NK-92 treated with Interleukin-12 subunit alpha and Interleukin-12 subunit beta, amount 100 ng/mL, for 24 hours (cell line): ENCODE results near the gene RNF166.

ENCODE experiments used
- DNase-seq: peaks from one replicate; lab custom pipeline; 2025; lab: John Stamatoyannopoulos, UW

RNF166 gene, protein sequence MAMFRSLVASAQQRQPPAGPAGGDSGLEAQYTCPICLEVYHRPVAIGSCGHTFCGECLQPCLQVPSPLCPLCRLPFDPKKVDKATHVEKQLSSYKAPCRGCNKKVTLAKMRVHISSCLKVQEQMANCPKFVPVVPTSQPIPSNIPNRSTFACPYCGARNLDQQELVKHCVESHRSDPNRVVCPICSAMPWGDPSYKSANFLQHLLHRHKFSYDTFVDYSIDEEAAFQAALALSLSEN

DNA sequence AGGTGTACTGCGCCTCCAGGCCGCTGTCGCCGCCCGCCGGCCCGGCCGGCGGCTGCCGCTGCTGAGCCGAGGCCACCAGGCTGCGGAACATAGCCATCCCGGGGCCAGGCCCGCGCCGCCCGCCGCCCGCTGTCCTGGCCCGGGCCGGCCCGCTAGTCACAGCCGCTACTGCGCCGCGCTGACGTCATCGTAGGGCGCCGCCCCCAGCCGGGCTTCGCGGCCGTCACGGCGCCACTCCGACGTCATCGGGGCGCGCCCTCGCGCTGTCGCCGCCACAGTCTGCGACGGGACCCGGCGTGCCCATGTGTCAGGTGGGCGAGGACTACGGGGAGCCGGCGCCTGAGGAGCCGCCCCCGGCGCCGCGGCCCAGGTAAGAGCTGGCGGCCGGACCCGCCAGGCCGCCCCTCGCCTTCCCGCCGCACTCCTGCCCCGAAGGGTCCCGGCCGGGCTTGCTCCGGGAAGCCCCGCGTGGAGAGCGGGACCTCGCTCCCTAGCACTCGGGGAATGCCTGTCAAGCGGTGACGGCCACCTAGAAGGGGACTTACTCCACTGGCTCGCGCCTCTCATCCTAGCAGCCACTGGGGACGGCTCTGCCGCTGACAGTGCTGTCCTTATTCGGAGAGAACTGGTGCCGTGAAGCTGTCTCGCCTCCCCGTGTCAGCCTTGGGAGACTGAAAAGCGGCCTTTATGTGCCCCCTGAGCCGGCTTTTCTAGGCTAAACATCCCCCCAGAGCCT lies at the start of gene RNF166, which contains the start of gene CTU2:
RNF166 (minus strand) TSS at position 180 of the 736 bp plus-strand sequence; CDS start at position 97, 83 bp downstream.
CTU2 (plus strand) TSS at position 275 of the 736 bp plus-strand sequence; CDS start at position 303, 28 bp downstream.
- DNase-seq, result peak; percentile 79

- no peak for DNase-seq
Measured at GRCh38 chr16:88754912-88755744, 48.9 kb upstream of the RNF166 start.

DNA sequence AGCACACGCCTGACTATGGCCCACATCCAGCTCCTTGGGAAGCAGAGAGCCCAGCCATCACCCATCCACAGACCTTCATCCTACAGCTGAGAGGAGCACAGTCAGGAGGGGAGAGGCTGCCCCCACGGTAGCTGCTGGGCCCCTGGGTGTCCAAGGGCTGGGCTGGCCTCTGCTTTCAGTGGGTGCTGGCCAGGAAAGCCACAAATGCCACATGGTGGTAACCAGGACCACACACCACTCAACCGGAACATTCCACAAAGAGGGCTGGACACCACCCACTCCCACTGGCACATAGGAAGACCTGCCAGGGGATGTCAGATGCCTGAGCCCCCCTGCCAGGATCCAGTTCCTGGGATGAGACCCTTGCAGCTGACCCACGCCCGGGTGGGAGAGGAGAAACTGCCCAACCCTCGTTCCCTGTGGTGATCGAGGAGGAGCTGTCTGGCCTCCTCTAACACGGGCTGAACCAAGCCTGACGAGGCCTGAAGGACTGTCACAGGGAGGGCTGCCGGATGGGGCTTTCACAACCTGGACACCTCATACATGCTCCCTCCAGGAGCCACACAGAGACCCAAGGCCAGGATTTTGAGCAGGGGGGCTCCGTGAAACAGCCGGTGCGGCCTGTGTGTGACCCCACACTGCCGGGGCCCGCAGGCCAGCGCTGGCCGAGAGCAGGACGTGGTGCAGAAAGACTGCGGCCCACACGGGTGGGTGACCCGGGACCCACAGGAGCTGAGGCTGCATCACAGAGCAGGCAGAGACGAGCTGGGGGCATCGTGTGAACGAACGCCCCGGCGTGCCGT lies 48.1 kb upstream of the RNF166 start:
- no peak for DNase-seq

- no peak for DNase-seq
Measured at GRCh38 chr16:88753602-88754001, 47.4 kb upstream of the RNF166 start.

DNA sequence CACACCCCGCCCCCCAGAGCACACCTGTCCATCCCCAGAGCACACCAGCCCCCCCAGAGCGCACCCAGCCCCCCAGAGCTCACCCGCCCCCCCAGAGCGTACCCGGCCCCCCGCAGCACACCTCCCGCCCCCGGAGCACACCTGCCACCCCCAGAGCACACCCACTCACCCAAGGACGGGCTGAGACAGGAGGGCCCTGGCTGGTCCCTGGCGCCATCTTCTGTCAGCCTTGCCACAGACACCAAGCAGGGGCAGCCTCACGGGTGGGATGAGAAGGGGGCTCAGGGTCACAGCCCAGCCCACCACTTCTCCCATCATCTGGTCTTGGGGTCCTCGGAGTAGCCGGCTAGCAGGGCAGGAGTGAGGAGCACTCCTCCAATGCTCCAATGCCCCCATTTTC lies 47.0 kb upstream of the RNF166 start:
- no peak for DNase-seq

GRCh38 chr16:88752386-88753002 lies 46.3 kb upstream of the RNF166 start:
- DNase-seq, result no peak

DNA sequence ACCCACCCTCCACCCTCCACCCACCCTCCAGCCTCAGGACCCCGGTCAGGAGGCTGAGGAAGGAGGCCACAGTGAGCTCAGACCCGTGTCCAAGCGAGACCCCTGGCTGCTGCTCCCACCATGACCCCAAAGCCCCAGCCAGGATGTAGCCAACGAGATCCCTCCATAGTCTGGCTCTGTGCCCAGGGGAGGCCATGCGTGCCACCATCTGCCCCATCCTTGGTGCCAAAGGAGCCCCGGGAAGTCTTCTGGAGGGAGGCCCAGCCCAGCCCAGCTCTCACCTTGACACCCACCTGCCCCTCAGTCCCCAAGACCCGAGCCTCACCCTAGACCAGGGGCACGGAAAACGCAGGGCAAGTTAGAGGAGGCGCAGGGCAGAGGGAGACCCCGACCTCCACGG lies 44.6 kb upstream of the RNF166 start:
- no peak for DNase-seq

- DNase-seq, result no peak
Measured at GRCh38 chr16:88749358-88749757, 43.1 kb upstream of the RNF166 start.

DNA sequence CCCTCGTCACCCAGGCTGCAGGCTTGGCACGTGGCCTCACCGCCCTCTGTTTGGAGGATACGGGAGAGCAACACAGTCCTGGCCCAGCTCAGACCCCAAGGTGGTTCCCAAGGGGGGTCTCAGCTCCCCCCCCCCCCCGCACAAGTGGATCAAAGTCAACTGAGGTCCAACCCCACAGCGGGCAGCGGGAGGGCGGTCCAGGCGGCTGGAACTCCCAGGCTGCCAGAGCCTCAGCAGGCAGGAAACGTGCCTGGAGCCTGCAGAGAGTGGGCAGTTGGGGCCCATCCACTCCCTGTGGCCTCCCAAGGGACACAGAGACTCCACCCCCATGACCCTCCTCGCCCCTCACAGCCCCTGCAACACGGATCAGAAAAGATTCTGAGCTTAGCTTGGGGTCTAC lies 42.2 kb upstream of the RNF166 start:
- no peak for DNase-seq

DNA sequence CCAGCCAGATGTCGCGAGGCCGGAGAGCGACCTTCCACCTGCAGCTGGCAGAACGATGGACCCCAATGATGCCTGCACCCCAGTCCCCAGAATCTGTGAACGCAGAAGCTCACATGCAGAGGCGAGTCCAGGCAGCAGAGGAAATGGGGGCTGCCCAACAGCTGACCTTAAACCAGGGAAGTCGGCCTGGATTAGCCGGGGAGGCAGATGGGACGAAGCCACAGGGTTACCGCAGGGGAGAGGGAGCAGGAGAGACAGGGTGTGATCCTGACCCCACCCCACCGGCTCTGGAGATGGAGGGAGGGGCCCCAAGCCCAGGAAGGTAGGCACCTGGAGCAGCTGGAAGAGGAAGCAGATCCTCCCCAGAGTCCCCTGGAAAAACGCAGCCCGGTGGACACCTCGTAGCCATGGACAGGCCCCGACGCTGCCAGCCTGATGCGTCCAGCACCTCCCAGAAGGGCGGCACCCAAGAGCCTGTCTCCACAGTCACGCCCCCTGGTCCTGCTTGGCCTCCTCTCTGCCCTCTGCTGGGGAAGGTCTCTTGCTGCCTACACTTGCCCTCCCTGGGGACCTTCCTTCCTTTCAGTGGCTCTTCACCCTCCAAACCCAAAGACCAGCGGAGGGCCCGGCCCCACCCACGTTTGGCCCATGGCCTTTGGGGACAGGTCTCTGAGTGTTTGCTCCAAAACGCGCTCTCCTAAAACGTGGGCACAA lies 41.5 kb upstream of the RNF166 start:
- DNase-seq, result no peak

DNA sequence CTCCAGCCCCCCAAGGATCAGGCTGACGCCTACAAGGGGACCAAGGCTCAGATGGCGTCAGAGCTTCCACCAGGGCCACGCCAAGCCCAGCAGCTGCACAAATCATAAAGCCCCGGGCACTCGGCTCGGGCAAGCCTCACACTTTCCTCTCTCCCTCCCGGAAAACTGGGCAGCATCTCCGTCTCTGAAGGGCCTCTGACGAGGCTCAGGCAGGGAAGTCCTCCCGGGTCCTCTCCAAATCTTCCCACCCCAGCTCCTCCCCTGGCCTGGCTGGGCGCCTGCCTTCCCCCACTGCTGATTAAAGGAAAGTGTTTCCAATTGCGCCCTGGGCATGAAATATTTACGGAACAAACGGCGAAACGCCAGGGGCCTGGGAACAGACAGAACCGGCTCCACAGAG lies 40.3 kb upstream of the RNF166 start:
- DNase-seq, result no peak

GRCh38 chr16:88744577-88745521 lies 38.6 kb upstream of the RNF166 start:
- no peak for DNase-seq

- DNase-seq, result peak; percentile 19
Measured at GRCh38 chr16:88743693-88744576, 37.7 kb upstream of the RNF166 start.

GRCh38 chr16:88742896-88743605 lies 36.8 kb upstream of the RNF166 start:
- no peak for DNase-seq

- no peak for DNase-seq
Measured at GRCh38 chr16:88741368-88741767, 35.2 kb upstream of the RNF166 start.

DNA sequence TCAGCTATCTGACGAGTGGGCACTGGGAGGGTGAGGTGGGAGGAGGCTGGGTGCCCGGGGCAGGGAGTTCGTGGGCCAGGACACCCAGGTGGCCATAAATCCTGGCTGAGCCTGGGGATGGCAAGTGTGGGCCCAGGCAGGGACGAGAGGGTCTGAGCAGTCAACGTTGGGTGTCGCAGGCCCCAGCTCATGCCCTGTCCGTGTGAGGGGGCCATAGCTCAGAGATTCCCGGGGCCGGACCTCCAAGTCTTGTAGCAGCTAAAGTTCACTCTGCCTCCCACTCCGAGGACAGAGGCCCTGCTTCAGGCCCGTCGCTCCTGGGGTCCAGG lies 34.5 kb upstream of the RNF166 start:
- no peak for DNase-seq

GRCh38 chr16:88739977-88740726 lies 33.9 kb upstream of the RNF166 start:
- DNase-seq, result no peak
